ENCODE results near the gene CFAP57. TPM values are rescaled to one million over a fixed set of nuclear protein-coding genes. Genes with fewer than 3 reads are reported as not detected.
A peak's percentile ranks its signal among the peaks of the same experiment; 100 is the strongest.

Gene CFAP57
- total and polyA plus RNA-seq, 2 donors (not counting 1 experiment from before 2014, with no cell fraction given): 0.07 to 0.44 TPM

- no peak overlapping the region for H3K4me2 ChIP-seq (replicated peaks; ENCODE audit: low read depth, low read length, poor library complexity, severe bottlenecking)
- no peaks in the 10 kb centered on the region for H3K36me3 ChIP-seq (replicated peaks in 1 of 2; ENCODE audit: control extremely low read depth in 1 of 2, control insufficient read depth in 1 of 2, extremely low read depth in 1 of 2, insufficient read depth in 2 of 2, low read length in 1 of 2)
- CTCF ChIA-PET: no interaction called here
- Mint-ChIP-seq H3K27ac (no peak overlapping the region), H3K27me3 (peaks cover 27% of the 10 kb centered on the region), H3K9me3 (ENCODE audit: insufficient read depth) (no peaks in the 10 kb centered on the region), H3K4me1 (peaks cover 26% of the 10 kb centered on the region), H3K4me3 (no peak overlapping the region)
- no peak overlapping the region for H3K4me3 ChIP-seq (ENCODE audit: control extremely low read depth in 1 of 5, extremely low read depth in 1 of 5, insufficient read depth in 1 of 5, low read depth in 2 of 5, low read length in 4 of 5)
- H3K27ac ChIP-seq (ENCODE audit: low read length in 2 of 2): no peak overlapping the region
- WGBS (ENCODE audit: insufficient coverage): 89% methylated on average over 5 of the region's 8 CpGs
- POLR2A ChIA-PET: no interaction called here
- peaks cover 0 to 8% (median 4%) of the 10 kb centered on the region in 4 experiments for H3K27me3 ChIP-seq (replicated peaks in 1 of 4; ENCODE audit: control extremely low read depth in 1 of 4, control insufficient read depth in 3 of 4, insufficient read depth in 4 of 4, low read length in 3 of 4)
- no peaks in the 10 kb centered on the region for H4K20me1 ChIP-seq (ENCODE audit: control insufficient read depth, insufficient read depth, low read length, poor library complexity, severe bottlenecking)
- TF ChIP-seq EZH2 (IDR thresholded peaks at IDR 0.05; ENCODE audit: borderline replicate concordance, insufficient read depth, low read depth, low read length, poor library complexity, severe bottlenecking) (no peak), CTCF (IDR thresholded peaks at IDR 0.05) (no peak)
- peak overlapping the region; percentile 5 for H3K9ac ChIP-seq (ENCODE audit: low read length)
- intact Hi-C loops (cut with micrococcal nuclease): no loop called here
- H3K4me1 ChIP-seq (ENCODE audit: control insufficient read depth in 2 of 2, insufficient read depth in 2 of 2, low read length in 2 of 2): peaks cover 14 to 19% of the 10 kb centered on the region in 2 donors
- no peaks in the 10 kb centered on the region for H3K79me2 ChIP-seq (ENCODE audit: control insufficient read depth, insufficient read depth, low read length)
- H2AFZ ChIP-seq (ENCODE audit: insufficient read depth, low read depth, low read length, poor library complexity, severe bottlenecking): peak overlapping the region; percentile 45
- peaks cover 0 to 4% (median 0%) of the 10 kb centered on the region in 3 donors for H3K9me3 ChIP-seq (ENCODE audit: control extremely low read depth in 1 of 3, control insufficient read depth in 2 of 3, insufficient read depth in 1 of 3, low read length in 2 of 3)
- DNase-seq (no peak), ATAC-seq (ENCODE audit: low read depth) (no peak)
Measured at GRCh38 chr1:43274804-43275180, 102.7 kb downstream of the CFAP57 start.

GRCh38 chr1:43275826-43276620 is 103.9 kb downstream of the CFAP57 start:
- H3K27me3 Mint-ChIP-seq: peaks cover 26% of the 10 kb centered on the region
- H3K9me3 Mint-ChIP-seq (ENCODE audit: insufficient read depth): no peaks in the 10 kb centered on the region
- Histone ChIP-seq H2AFZ (ENCODE audit: insufficient read depth, low read depth, low read length, poor library complexity, severe bottlenecking) (no peak overlapping the region), H3K27ac (ENCODE audit: low read length in 2 of 2) (no peak overlapping the region), H3K4me1 (ENCODE audit: control insufficient read depth in 2 of 2, insufficient read depth in 2 of 2, low read length in 2 of 2) (peaks cover 3 to 10% of the 10 kb centered on the region in 2 donors), H3K9me3 (ENCODE audit: control extremely low read depth in 1 of 3, control insufficient read depth in 2 of 3, insufficient read depth in 1 of 3, low read length in 2 of 3) (peaks cover 0 to 4% (median 0%) of the 10 kb centered on the region in 3 donors), H3K4me2 (replicated peaks; ENCODE audit: low read depth, low read length, poor library complexity, severe bottlenecking) (no peak overlapping the region), H3K4me3 (ENCODE audit: control extremely low read depth in 1 of 5, extremely low read depth in 1 of 5, insufficient read depth in 1 of 5, low read depth in 2 of 5, low read length in 4 of 5) (no peak overlapping the region), H4K20me1 (ENCODE audit: control insufficient read depth, insufficient read depth, low read length, poor library complexity, severe bottlenecking) (no peaks in the 10 kb centered on the region), H3K27me3 (replicated peaks in 1 of 4; ENCODE audit: control extremely low read depth in 1 of 4, control insufficient read depth in 3 of 4, insufficient read depth in 4 of 4, low read length in 3 of 4) (no peaks in the 10 kb centered on the region), H3K9ac (ENCODE audit: low read length) (no peak overlapping the region), H3K36me3 (replicated peaks in 1 of 2; ENCODE audit: control extremely low read depth in 1 of 2, control insufficient read depth in 1 of 2, extremely low read depth in 1 of 2, insufficient read depth in 2 of 2, low read length in 1 of 2) (no peaks in the 10 kb centered on the region), H3K79me2 (ENCODE audit: control insufficient read depth, insufficient read depth, low read length) (no peaks in the 10 kb centered on the region)
- ChIA-PET POLR2A (no interaction called here), CTCF (no interaction called here)
- no peak overlapping the region for H3K27ac Mint-ChIP-seq
- WGBS (ENCODE audit: insufficient coverage): 90% methylated on average over 11 of the region's 12 CpGs
- ATAC-seq (ENCODE audit: low read depth): no peak
- no peak for DNase-seq
- peaks cover 15% of the 10 kb centered on the region for H3K4me1 Mint-ChIP-seq
- H3K4me3 Mint-ChIP-seq: no peak overlapping the region
- intact Hi-C loops (cut with micrococcal nuclease): no loop called here
- no peak for TF ChIP-seq EZH2 (IDR thresholded peaks at IDR 0.05; ENCODE audit: borderline replicate concordance, insufficient read depth, low read depth, low read length, poor library complexity, severe bottlenecking)
- TF ChIP-seq CTCF (IDR thresholded peaks at IDR 0.05): no peak
